Uterus (tissue), 4 donors: ENCODE measurements around the gene COL15A1. TPM values are rescaled to one million over a fixed set of nuclear protein-coding genes. Genes with fewer than 3 reads are reported as not detected.

Experiments
- DNase-seq, 2 donors: peaks; one replicate each; pipeline ENCODE4 v3.0.0-alpha.2; 2019 to 2020
- H3K27ac ChIP-seq, 2 donors: fragments of 200-600 bp; sonication (generic); 1 replicate in 1 of 2; 2 replicates in 1 of 2; pipeline ENCODE4 v1.5.1; 2016 to 2018
- H3K27me3 ChIP-seq, 2 donors: fragments of 200-600 bp; sonication (generic); one replicate each; pipeline ENCODE4 v1.5.1; 2018 to 2019; ENCODE audit warnings: control low read depth in 1 of 2
- H3K36me3 ChIP-seq, 2 donors: fragments of 200-600 bp; sonication (generic); one replicate each; pipeline ENCODE4 v1.5.1; 2019; ENCODE audit warnings: control low read depth in 1 of 2
- H3K4me1 ChIP-seq, 2 donors: fragments of 200-600 bp; sonication (generic); one replicate each; pipeline ENCODE4 v1.5.1; 2018 to 2019; ENCODE audit warnings: control low read depth in 1 of 2
- H3K4me3 ChIP-seq, 2 donors: fragments of 200-600 bp; sonication (generic); 1 replicate in 1 of 2; 2 replicates in 1 of 2; pipeline ENCODE4 v1.5.1; 2018 to 2019; ENCODE audit warnings: mild to moderate bottlenecking in 1 of 2
- H3K9me3 ChIP-seq, 2 donors: fragments of 200-600 bp; sonication (generic); one replicate each; pipeline ENCODE4 v1.5.1; 2019; ENCODE audit warnings: control low read depth in 1 of 2
- CTCF ChIP-seq, 4 experiments: fragments of 200-600 bp in 2 of 4; fragments of 450-650 bp in 2 of 4; sonication (generic) in 2 of 4; IDR thresholded peaks; one replicate each; pipeline ENCODE4 v1.5.1; 2016 to 2019; ENCODE audit warnings: antibody characterized with exemption in 4 of 4, mild to moderate bottlenecking in 2 of 4, moderate library complexity in 1 of 4
- POLR2A ChIP-seq, 2 donors: fragments of 450-650 bp; IDR thresholded peaks; one replicate each; pipeline ENCODE4 v1.6.1; 2016; ENCODE audit warnings: antibody characterized with exemption in 2 of 2, mild to moderate bottlenecking in 1 of 2, moderate library complexity in 1 of 2
- intact Hi-C: fragments of 100-400 bp; cut with DNase I; formaldehyde crosslinking; loops from one replicate; pipeline ENCODE4 v1.15.1; 2023; ENCODE audit warnings: low total_unique reads
- total RNA-seq, 4 donors: library from RNA; depleted of rRNA in 3 of 4; stranded (reverse); fragments of >200 nt in 3 of 4; gene quantifications; one replicate each; pipeline versions ENCODE4 v1.1.0 to v1.2.4, GENCODE V29; 2014 to 2023
- donor health status: DM: yes; HTN: yes; CAD: no.

The COL15A1 gene
- total RNA-seq, 4 donors from 2014 or later, result 20.3 to 160 (median 50.4) TPM

GRCh38 chr9:98986866-98987651, 43.4 kb downstream of the COL15A1 start:
- Histone ChIP-seq H3K4me1 (peaks cover 3 to 10% of the 10 kb centered on the region in 2 donors), H3K9me3 (no peaks in the 10 kb centered on the region), H3K36me3 (no peaks in the 10 kb centered on the region), H3K27me3 (no peaks in the 10 kb centered on the region), H3K4me3 (no peak overlapping the region), H3K27ac (peak overlapping the region; percentile 55 to 64)
- TF ChIP-seq CTCF (IDR thresholded peaks at IDR 0.05) (no peak), POLR2A (IDR thresholded peaks at IDR 0.05) (no peak)
- intact Hi-C loops, result no loop called here
- DNase-seq, result peak; percentile 50 to 68

- peak; percentile 71 to 86 for DNase-seq
- Histone ChIP-seq H3K9me3 (no peaks in the 10 kb centered on the region), H3K4me1 (peaks cover 3 to 10% of the 10 kb centered on the region in 2 donors), H3K36me3 (no peaks in the 10 kb centered on the region), H3K27ac (peak overlapping the region; percentile 35 to 64), H3K27me3 (no peaks in the 10 kb centered on the region), H3K4me3 (no peak overlapping the region)
- intact Hi-C loops, result no loop called here
- TF ChIP-seq CTCF (IDR thresholded peaks at IDR 0.05) (no peak), POLR2A (IDR thresholded peaks at IDR 0.05) (no peak)
Observed at GRCh38 chr9:98989036-98990000, 45.6 kb downstream of the COL15A1 start.

GRCh38 chr9:98990181-98990870, 46.6 kb downstream of the COL15A1 start:
- H3K27ac ChIP-seq, result peak overlapping the region in 1 of 2 donors; percentile 27
- H3K4me3 ChIP-seq, result no peak overlapping the region
- peaks cover 3 to 10% of the 10 kb centered on the region in 2 donors for H3K4me1 ChIP-seq
- intact Hi-C loops, result no loop called here
- TF ChIP-seq POLR2A (IDR thresholded peaks at IDR 0.05) (no peak), CTCF (IDR thresholded peaks at IDR 0.05) (no peak)
- H3K36me3 ChIP-seq, result no peaks in the 10 kb centered on the region
- no peak for DNase-seq
- no peaks in the 10 kb centered on the region for H3K9me3 ChIP-seq
- no peaks in the 10 kb centered on the region for H3K27me3 ChIP-seq

GRCh38 chr9:98992107-98992884, 48.6 kb downstream of the COL15A1 start:
- Histone ChIP-seq H3K4me1 (peaks cover 3 to 6% of the 10 kb centered on the region in 2 donors), H3K27me3 (no peaks in the 10 kb centered on the region), H3K27ac (no peak overlapping the region), H3K9me3 (no peaks in the 10 kb centered on the region), H3K4me3 (no peak overlapping the region), H3K36me3 (no peaks in the 10 kb centered on the region)
- no peak for DNase-seq
- TF ChIP-seq POLR2A (IDR thresholded peaks at IDR 0.05) (no peak), CTCF (IDR thresholded peaks at IDR 0.05) (no peak)
- intact Hi-C loops, result no loop called here
